ENCODE measurements around the gene OVCH2. TPM values are rescaled to one million over a fixed set of nuclear protein-coding genes. Genes with fewer than 3 reads are reported as not detected.
A peak's percentile ranks its signal among the peaks of the same experiment; 100 is the strongest.
"Not testable (repeated sequence)": the region's sequence is repeated elsewhere in the genome, so short reads cannot be mapped to it uniquely, and the experiment has no call there.

The OVCH2 gene
- total RNA-seq (not detected in 2 replicates), polyA plus RNA-seq (not detected in 2 replicates)

GRCh38 chr11:7706377-7706776, at the start of gene OVCH2:
Gene OVCH2, minus strand, starts transcription at chr11:7706477. Its CDS starts 83 bp downstream, at chr11:7706394.
- no peak within 1 kb of the TSS for H3K4me3 ChIP-seq
- DNase-seq (ENCODE audit: low read depth in 1 of 2, low spot score in 1 of 2): no peak

GRCh38 chr11:7749456-7749855, 43.2 kb upstream of the OVCH2 start:
- Histone ChIP-seq H3K9me3 (ENCODE audit: low read depth) (no peaks in the 10 kb centered on the region), H3K27me3 (no peaks in the 10 kb centered on the region), H3K4me1 (ENCODE audit: low read depth) (no peaks in the 10 kb centered on the region), H3K27ac (no peak overlapping the region), H3K36me3 (no peaks in the 10 kb centered on the region), H3K4me3 (no peak overlapping the region)
- no peak for TF ChIP-seq CTCF (IDR thresholded peaks at IDR 0.05; ENCODE audit: low read depth, low read length)
- DNase-seq (ENCODE audit: low read depth in 1 of 2, low spot score in 1 of 2): peak in 1 of 2 donors; percentile 0

More at GRCh38 chr11:7706377-7706776, at the start of gene OVCH2:
- H3K36me3 ChIP-seq: no peaks in the 10 kb centered on the region
- no peak within 1 kb of the TSS for H3K27ac ChIP-seq
- no peak for TF ChIP-seq CTCF (IDR thresholded peaks at IDR 0.05; ENCODE audit: low read depth, low read length)
- H3K9me3 ChIP-seq (ENCODE audit: low read depth): no peaks in the 10 kb centered on the region
- peaks cover 10% of the 10 kb centered on the region for H3K27me3 ChIP-seq
- peaks cover 11% of the 10 kb centered on the region for H3K4me1 ChIP-seq (ENCODE audit: low read depth)

- not testable (repeated sequence) for H3K9me3 ChIP-seq (ENCODE audit: low read depth)
Measured at GRCh38 chr11:7734767-7735166, 28.5 kb upstream of the OVCH2 start.

GRCh38 chr11:7714786-7715185, 8.5 kb upstream of the OVCH2 start:
- H3K4me1 ChIP-seq (ENCODE audit: low read depth): no peaks in the 10 kb centered on the region
- no peaks in the 10 kb centered on the region for H3K9me3 ChIP-seq (ENCODE audit: low read depth)
- H3K36me3 ChIP-seq: no peaks in the 10 kb centered on the region
- H3K27me3 ChIP-seq: no peaks in the 10 kb centered on the region
- no peak overlapping the region for H3K4me3 ChIP-seq
- TF ChIP-seq CTCF (IDR thresholded peaks at IDR 0.05; ENCODE audit: low read depth, low read length): no peak
- no peak overlapping the region for H3K27ac ChIP-seq
- DNase-seq (ENCODE audit: low read depth in 1 of 2, low spot score in 1 of 2): no peak

More at GRCh38 chr11:7734767-7735166, 28.5 kb upstream of the OVCH2 start:
- H3K27me3 ChIP-seq; H3K4me3 ChIP-seq; H3K36me3 ChIP-seq; H3K4me1 ChIP-seq (ENCODE audit: low read depth); DNase-seq (ENCODE audit: low read depth in 1 of 2, low spot score in 1 of 2); H3K27ac ChIP-seq: not testable (repeated sequence)

- H3K27me3 ChIP-seq: peaks cover 7% of the 10 kb centered on the region
- peaks cover 11% of the 10 kb centered on the region for H3K4me1 ChIP-seq (ENCODE audit: low read depth)
- no peak overlapping the region for H3K4me3 ChIP-seq
- DNase-seq (ENCODE audit: low read depth in 1 of 2, low spot score in 1 of 2): peak in 1 of 2 donors; percentile 53
- H3K9me3 ChIP-seq (ENCODE audit: low read depth): no peaks in the 10 kb centered on the region
- no peak overlapping the region for H3K27ac ChIP-seq
- no peak for TF ChIP-seq CTCF (IDR thresholded peaks at IDR 0.05; ENCODE audit: low read depth, low read length)
- H3K36me3 ChIP-seq: no peaks in the 10 kb centered on the region
Measured at GRCh38 chr11:7703740-7704139, 2.5 kb downstream of the OVCH2 start.

GRCh38 chr11:7696424-7696823, 9.9 kb downstream of the OVCH2 start:
- no peak for TF ChIP-seq CTCF (IDR thresholded peaks at IDR 0.05; ENCODE audit: low read depth, low read length)
- Histone ChIP-seq H3K4me1 (ENCODE audit: low read depth) (no peaks in the 10 kb centered on the region), H3K27ac (no peak overlapping the region), H3K4me3 (no peak overlapping the region), H3K27me3 (no peaks in the 10 kb centered on the region), H3K9me3 (ENCODE audit: low read depth) (no peaks in the 10 kb centered on the region), H3K36me3 (no peaks in the 10 kb centered on the region)
- no peak for DNase-seq (ENCODE audit: low read depth in 1 of 2, low spot score in 1 of 2)
